KBM-7 (cell line): ENCODE measurements around the gene SPANXN3.
"Not testable (repeated sequence)": the region's sequence is repeated elsewhere in the genome, so short reads cannot be mapped to it uniquely, and the experiment has no call there.

Experiments
- DNase-seq: peaks from one replicate; pipeline ENCODE4 v3.0.0-alpha.2; 2015
- in situ Hi-C: fragments of 300-500 bp; cut with MboI; formaldehyde crosslinking; loops from 2 replicates; pipeline ENCODE4 v1.14.3; 2020; ENCODE audit warnings: low sequenced_read_pairs, low pct_unique_long_range_greater_than_20kb, mixed read lengths

Gene SPANXN3

GRCh38 chrX:143517375-143517774 is at the start of gene SPANXN3:
TSS of gene SPANXN3 (minus strand) at chrX:143517475. CDS start at chrX:143517391, 84 bp downstream.
- in situ Hi-C loops, DNase-seq: not testable (repeated sequence)

- DNase-seq = no peak
- in situ Hi-C loops = no loop called here
Measured at GRCh38 chrX:143536176-143536575, 18.9 kb upstream of the SPANXN3 start.

GRCh38 chrX:143502196-143502595 is 15.1 kb downstream of the SPANXN3 start:
- DNase-seq, in situ Hi-C loops: not testable (repeated sequence)

- no peak for DNase-seq
- in situ Hi-C loops = no loop called here
Measured at GRCh38 chrX:143500751-143501150, 16.5 kb downstream of the SPANXN3 start.

GRCh38 chrX:143486105-143486504 is 31.2 kb downstream of the SPANXN3 start:
- DNase-seq = no peak
- in situ Hi-C loops = no loop called here

GRCh38 chrX:143476751-143477150 is 40.5 kb downstream of the SPANXN3 start:
- DNase-seq = no peak
- in situ Hi-C loops = no loop called here

GRCh38 chrX:143472347-143472938 is 44.8 kb downstream of the SPANXN3 start:
- in situ Hi-C loops = no loop called here
- DNase-seq = no peak

GRCh38 chrX:143466130-143466529 is 51.1 kb downstream of the SPANXN3 start:
- in situ Hi-C loops = no loop called here
- no peak for DNase-seq

GRCh38 chrX:143462696-143463095 is 54.6 kb downstream of the SPANXN3 start:
- in situ Hi-C loops = no loop called here
- no peak for DNase-seq

GRCh38 chrX:143461606-143462005 is 55.7 kb downstream of the SPANXN3 start:
- in situ Hi-C loops = no loop called here

More at GRCh38 chrX:143461606-143462005, 55.7 kb downstream of the SPANXN3 start:
- no peak for DNase-seq
